K562 (cell line): ENCODE results near the gene STK24. TPM values are rescaled to one million over a fixed set of nuclear protein-coding genes. Genes with fewer than 3 reads are reported as not detected.

ENCODE experiments used
- FOXJ3 ChIP-seq: sonication (generic); formaldehyde crosslinking; IDR thresholded peaks from 2 replicates; pipeline ENCODE4 v1.4.0; 2020; ENCODE audit warnings: mild to moderate bottlenecking, missing genetic modification reagents
- HCFC1 ChIP-seq: IDR thresholded peaks from 2 replicates; pipeline ENCODE4 v1.6.1; 2012; ENCODE audit warnings: low read depth, low read length, improper control_type of control experiment
- HDGF ChIP-seq: fragments of 450-650 bp; IDR thresholded peaks from 2 replicates; pipeline ENCODE4 v1.6.1; 2016
- HLTF ChIP-seq: fragments of 450-650 bp; IDR thresholded peaks from 2 replicates; pipeline ENCODE4 v1.6.1; 2016
- KDM1A ChIP-seq, 2 experiments: fragments of 450-650 bp; IDR thresholded peaks; 2 replicates each; pipeline ENCODE4 v1.6.1; 2016; ENCODE audit warnings: mild to moderate bottlenecking in 2 of 2
- KDM4B ChIP-seq, 2 experiments: fragments of 450-650 bp in 1 of 2; sonication (generic) in 1 of 2; IDR thresholded peaks; 2 replicates each; pipeline ENCODE4 v1.6.1; 2016 to 2017; ENCODE audit warnings: borderline replicate concordance in 2 of 2, antibody characterized with exemption in 1 of 2, low read depth in 1 of 2, mild to moderate bottlenecking in 1 of 2
- MAX ChIP-seq: sonication (generic); formaldehyde crosslinking; IDR thresholded peaks from 2 replicates; pipeline ENCODE4 v1.9.0; 2022; ENCODE audit warnings: mild to moderate bottlenecking, missing genetic modification reagents
- MYBL2 ChIP-seq, 2 experiments: fragments of 450-650 bp in 1 of 2; sonication (generic) in 1 of 2; formaldehyde crosslinking in 1 of 2; IDR thresholded peaks; 2 replicates each; pipeline versions ENCODE4 v1.6.1 to v1.8.1; 2017 to 2022; ENCODE audit warnings: borderline replicate concordance in 1 of 2, inconsistent platforms in 1 of 2, low read depth in 1 of 2, mild to moderate bottlenecking in 1 of 2, missing genetic modification reagents in 1 of 2, moderate library complexity in 1 of 2
- NFE2 ChIP-seq: IDR thresholded peaks from 2 replicates; pipeline ENCODE4 v1.6.1; 2014; ENCODE audit warnings: antibody characterized with exemption, low read depth
- NR2C2 ChIP-seq, 2 experiments: fragments of 200-800 bp in 1 of 2; sonication (Bioruptor generic) in 1 of 2; sonication (generic) in 1 of 2; formaldehyde crosslinking in 1 of 2; IDR thresholded peaks; 2 replicates each; pipeline versions ENCODE4 v1.6.1 to v1.8.0; 2016 to 2022; ENCODE audit warnings: mild to moderate bottlenecking in 1 of 2, missing compliant biosample characterization in 1 of 2, missing genetic modification characterization in 1 of 2, missing genetic modification reagents in 1 of 2
- PHTF2 ChIP-seq: fragments of 250-450 bp; sonication (Bioruptor Pico); IDR thresholded peaks from 2 replicates; pipeline ENCODE4 v1.5.0; 2021; ENCODE audit warnings: mild to moderate bottlenecking
- POLR3G ChIP-seq: IDR thresholded peaks from 2 replicates; pipeline ENCODE4 v1.6.1; 2011; ENCODE audit not compliant: insufficient read length, insufficient replicate concordance; ENCODE audit errors: extremely low read depth
- PRDM10 ChIP-seq: fragments of 450-650 bp; IDR thresholded peaks from 2 replicates; pipeline ENCODE4 v1.6.1; 2018; ENCODE audit not compliant: partially characterized antibody
- RBM34 ChIP-seq: fragments of 200-400 bp; formaldehyde crosslinking; IDR thresholded peaks from 2 replicates; pipeline ENCODE4 v1.6.1; 2018; ENCODE audit warnings: low read length, borderline replicate concordance; ENCODE audit not compliant: insufficient read depth
- SRSF3 ChIP-seq: fragments of 200-400 bp; formaldehyde crosslinking; IDR thresholded peaks from 2 replicates; pipeline ENCODE4 v1.6.1; 2016; ENCODE audit warnings: mild to moderate bottlenecking, low read length, moderate library complexity; ENCODE audit not compliant: insufficient read depth
- STAT5A ChIP-seq: IDR thresholded peaks from 2 replicates; pipeline ENCODE4 v1.6.1; 2012; ENCODE audit warnings: low read length, inconsistent platforms, borderline replicate concordance
- TCF3 ChIP-seq: sonication (generic); formaldehyde crosslinking; IDR thresholded peaks from 2 replicates; pipeline ENCODE4 v1.4.0; 2020; ENCODE audit warnings: mild to moderate bottlenecking, missing genetic modification reagents
- ZNF277 ChIP-seq: fragments of 250-450 bp; sonication (Bioruptor Pico); IDR thresholded peaks from 2 replicates; pipeline ENCODE4 v1.8.0; 2022; ENCODE audit warnings: inconsistent platforms, mild to moderate bottlenecking, moderate library complexity, borderline replicate concordance
- ZNF589 ChIP-seq: fragments of 200-800 bp; sonication (Bioruptor generic); IDR thresholded peaks from 2 replicates; pipeline ENCODE4 v1.6.1; 2016; ENCODE audit warnings: low read depth, missing genetic modification characterization, missing compliant biosample characterization
- ZNF644 ChIP-seq: fragments of 200-800 bp; sonication (Bioruptor generic); IDR thresholded peaks from 2 replicates; pipeline ENCODE4 v1.6.1; 2016; ENCODE audit warnings: low read depth, missing genetic modification characterization, missing compliant biosample characterization
- ZSCAN32 ChIP-seq: fragments of 450-650 bp; formaldehyde crosslinking; IDR thresholded peaks from 2 replicates; pipeline ENCODE4 v1.4.0; 2020; ENCODE audit warnings: mild to moderate bottlenecking, moderate library complexity
- polyA plus RNA-seq, 8 experiments: library from polyadenylated mRNA; depleted of rRNA in 4 of 8; stranded (reverse) in 5 of 8; unstranded in 3 of 8; fragments of >200 nt; fragmentation: Nextera tagmentation in 2 of 8; fragmentation: Illumina TruSeq in 1 of 8; extraction: Ambion mirVana in 2 of 8; extraction: Trizol in 1 of 8; gene quantifications; 2 replicates each; pipeline versions ENCODE4 v1.2.1 to v1.2.3, GENCODE V29; 2011 to 2014; ENCODE audit warnings: inconsistent platforms in 1 of 8, missing spikeins in 1 of 8
- total RNA-seq, 7 experiments: library from RNA; depleted of rRNA in 6 of 7; stranded (reverse); fragments of >200 nt in 6 of 7; fragmentation: Illumina TruSeq in 2 of 7; extraction: Trizol in 2 of 7; gene quantifications; 2 replicates each; pipeline versions ENCODE4 v1.2.1 to v1.2.3, GENCODE V29; 2011 to 2021; ENCODE audit warnings: low replicate concordance in 1 of 7

Gene STK24
- total and polyA plus RNA-seq, 9 of the 15 experiments (the other 6 are each of a cell fraction or from before 2014, with no cell fraction given): 3.8 to 78.4 (median 28.2) TPM

GRCh38 chr13:98478189-98479129 lies 98.4 kb downstream of the STK24 start (continued):
- TF ChIP-seq PRDM10 (peak; percentile 95), TCF3 (CRISPR knock-in tag) (peak; percentile 82), PHTF2 (no peak), POLR3G (no peak), KDM4B (IDR thresholded peaks at IDR 0.05; ENCODE audit: borderline replicate concordance in 2 of 2, low read depth in 1 of 2) (no peak), ZNF277 (CRISPR knock-in tag) (no peak), MYBL2 (IDR thresholded peaks at IDR 0.05; ENCODE audit: low read depth) (no peak), MYBL2 (CRISPR knock-in tag; IDR thresholded peaks at IDR 0.05; ENCODE audit: borderline replicate concordance) (no peak), NR2C2 (CRISPR knock-in tag; IDR thresholded peaks at IDR 0.05) (no peak), NR2C2 (tag; IDR thresholded peaks at IDR 0.05) (no peak), HDGF (no peak), ZNF589 (CRISPR knock-in tag) (no peak), NFE2 (no peak), HLTF (no peak), RBM34 (no peak), ZNF644 (tag) (no peak), FOXJ3 (no peak), SRSF3 (no peak), HCFC1 (no peak), STAT5A (no peak), MAX (CRISPR knock-in tag) (0 out of 2 replicates have a peak, but pooled peaks have one; percentile 9), ZSCAN32 (CRISPR knock-in tag) (no peak), KDM1A (IDR thresholded peaks at IDR 0.05) (no peak)
